HG02798 (cell line): Measurements from ENCODE around the gene RABGEF1.
"Not testable (repeated sequence)": the region's sequence is repeated elsewhere in the genome, so short reads cannot be mapped to it uniquely, and the experiment has no call there.

Experiments used
- ATAC-seq: cut with Tn5 transposase; IDR thresholded peaks from one replicate; pipeline ENCODE4 v1.9.1; 2021; ENCODE audit warnings: mild to moderate bottlenecking; ENCODE audit not compliant: unreplicated experiment, poor library complexity

RABGEF1 gene

DNA sequence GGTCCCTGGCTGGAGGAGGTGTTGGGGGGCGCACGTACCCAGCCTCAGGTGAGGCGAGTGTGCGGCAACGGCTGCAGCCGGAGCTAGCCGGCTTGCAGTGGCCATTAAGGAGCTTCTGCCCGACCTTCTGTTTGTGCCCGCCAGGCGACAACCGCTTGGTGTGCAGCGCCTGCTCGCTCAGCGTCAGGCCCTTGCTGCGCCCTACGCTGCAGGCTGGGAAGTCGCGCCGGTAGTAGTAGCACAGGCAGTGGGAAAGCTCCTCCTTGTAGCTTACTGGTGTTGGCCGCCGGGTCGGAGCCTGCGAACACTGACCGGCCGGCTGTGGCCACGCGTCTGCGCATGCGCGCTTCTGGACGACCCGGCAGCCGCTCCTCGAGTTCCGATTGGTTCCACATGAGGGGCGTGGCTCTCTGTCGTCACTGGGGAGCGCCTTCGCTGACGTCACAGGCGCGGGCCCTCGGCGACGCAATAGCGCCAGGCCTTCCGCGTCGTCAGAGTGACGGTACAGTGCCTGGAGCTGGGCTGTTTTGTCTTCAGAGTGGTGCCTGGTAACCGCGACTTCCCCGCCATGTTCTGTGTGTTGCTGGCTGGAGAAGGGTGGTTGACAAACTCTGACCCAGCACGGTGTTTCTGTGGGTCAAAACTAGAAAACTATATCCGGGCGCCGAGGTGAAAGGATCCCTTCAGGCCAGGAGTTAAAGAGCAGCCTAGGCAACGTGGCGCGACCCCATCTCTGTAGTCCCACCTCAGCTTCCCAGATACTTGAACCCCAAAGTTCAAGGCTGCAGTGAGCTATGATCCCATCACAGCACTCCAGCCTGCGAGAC, 104.2 kb downstream of the RABGEF1 start:
- ATAC-seq, result peak; percentile 98

DNA sequence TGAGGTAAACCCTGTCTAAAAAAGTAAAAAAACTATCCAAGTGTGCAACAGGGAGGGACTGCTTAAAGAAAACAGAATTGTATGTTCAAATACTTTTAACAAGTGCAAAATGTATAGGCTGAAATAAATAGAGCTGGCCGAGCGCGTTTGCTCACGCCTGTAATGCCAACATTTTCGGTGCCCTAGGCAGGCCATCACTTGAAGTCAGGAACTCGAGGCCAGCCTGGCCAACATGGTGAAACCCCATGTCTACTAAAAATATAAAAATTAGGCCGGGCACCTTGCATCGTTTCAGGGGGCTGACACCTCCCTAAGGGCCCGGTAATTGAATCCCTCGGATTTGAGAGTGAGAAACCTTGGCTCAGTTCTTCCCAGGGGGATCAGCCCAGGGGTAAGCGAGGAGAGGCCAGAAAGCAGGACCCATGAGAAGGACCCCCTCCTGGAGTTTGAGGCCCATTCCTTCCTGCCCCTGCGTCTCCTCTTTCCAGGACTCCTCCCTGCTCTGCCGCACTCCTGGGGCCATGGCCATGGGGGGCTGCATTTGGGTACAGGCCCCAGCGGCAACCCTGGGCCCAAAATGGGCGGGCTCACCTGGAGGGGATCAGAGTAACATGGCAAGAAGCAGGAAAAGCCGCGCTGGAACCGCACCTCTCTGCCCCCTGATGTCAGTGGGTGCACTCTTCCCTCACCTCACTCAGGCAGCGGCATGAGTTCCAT, 105.0 kb downstream of the RABGEF1 start:
- no peak for ATAC-seq

DNA sequence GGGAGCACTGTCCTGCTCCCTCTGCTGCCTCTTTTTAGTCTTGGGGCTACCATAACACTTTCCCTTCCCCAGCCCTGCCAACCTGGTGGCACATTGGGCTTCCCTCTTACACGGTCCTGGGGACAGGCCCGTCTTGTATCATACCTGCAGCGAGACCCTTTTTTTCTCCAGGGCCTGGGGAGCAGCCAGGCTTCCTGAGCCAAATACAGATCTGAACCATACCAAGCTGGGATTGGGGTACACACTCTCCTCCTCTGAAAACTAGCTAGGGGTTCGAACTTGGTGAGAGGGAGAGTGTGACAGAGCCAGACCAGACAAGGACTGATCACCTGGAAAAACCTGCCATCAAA, 105.5 kb downstream of the RABGEF1 start:
- ATAC-seq, result not testable (repeated sequence)

DNA sequence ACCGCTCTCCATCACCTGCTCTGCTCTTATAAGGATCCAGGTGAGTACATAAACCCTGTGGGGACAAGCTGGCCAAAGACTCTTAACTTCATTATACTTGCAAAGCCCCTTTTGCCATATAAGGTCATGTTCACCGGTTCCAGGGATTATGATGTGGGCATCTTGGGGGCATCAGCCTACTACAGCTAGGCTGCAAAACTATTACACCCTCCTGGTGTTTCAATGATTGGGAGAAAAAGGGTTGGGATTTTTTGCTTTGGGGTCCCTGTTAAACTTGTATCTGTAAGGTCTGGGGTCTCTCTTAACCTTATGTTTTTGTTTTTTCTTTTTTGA, 107.0 kb downstream of the RABGEF1 start:
- ATAC-seq, result not testable (repeated sequence)

DNA sequence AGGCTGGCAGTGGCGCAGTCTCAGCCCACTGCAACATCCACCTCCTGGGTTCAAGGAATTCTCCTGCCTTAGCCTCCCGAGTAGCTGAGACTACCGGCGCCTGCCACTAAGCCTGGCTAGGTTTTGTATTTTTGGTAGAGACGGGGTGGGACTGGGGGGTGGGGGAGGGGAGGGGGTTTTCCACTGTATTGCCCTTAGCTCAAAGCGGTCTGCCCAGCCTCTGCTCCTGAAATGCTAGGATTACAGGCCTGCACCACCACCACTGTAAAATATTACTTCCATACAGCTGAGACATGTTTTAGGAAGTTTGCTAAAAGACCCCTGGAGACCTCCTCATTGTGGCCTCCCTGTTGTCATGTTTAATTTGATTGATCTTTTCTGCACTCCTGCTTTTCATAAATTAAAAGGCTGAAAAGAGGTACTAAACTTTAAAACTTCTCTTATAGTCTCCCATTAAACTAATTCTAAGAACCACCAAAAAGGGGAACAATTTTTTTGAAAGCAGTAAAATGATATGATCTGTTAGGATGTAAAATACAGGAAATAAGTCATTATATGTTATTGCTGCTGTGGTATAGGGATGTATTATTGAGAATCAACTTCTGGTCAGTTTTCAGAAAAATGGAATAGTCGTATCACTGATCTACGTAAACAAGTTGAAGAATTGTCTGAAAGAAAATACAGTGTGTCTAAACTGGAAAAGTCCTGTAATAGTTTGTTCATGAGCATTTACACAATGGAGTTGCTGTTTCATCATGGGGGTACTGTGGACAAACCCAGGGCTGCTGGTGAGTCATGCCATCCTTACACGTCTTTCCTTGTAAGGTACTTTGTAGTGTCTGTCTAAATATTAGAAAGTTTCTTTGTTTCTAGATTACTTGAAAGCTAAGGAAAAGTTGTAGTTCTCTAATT, 107.6 kb downstream of the RABGEF1 start:
- ATAC-seq, result no peak

DNA sequence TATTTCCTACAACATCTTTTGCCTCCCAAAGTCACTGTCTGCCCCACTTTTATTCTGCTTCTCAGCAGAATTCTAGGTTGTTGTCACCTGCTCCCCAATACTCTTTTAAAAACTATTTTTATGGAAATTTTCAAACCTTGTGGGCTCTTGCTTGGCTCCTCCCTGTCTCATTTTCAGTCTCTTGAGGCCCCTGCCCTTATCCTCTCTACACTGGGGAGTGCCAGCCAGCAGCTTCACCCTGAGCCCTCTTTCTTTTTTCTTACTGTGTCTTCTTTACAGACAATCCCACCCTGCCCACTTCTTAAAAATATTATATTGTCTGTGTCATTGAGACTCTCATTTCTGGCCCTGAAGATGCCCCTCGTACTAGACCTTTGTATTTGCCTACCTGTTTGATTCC, 118.8 kb downstream of the RABGEF1 start:
- no peak for ATAC-seq

DNA sequence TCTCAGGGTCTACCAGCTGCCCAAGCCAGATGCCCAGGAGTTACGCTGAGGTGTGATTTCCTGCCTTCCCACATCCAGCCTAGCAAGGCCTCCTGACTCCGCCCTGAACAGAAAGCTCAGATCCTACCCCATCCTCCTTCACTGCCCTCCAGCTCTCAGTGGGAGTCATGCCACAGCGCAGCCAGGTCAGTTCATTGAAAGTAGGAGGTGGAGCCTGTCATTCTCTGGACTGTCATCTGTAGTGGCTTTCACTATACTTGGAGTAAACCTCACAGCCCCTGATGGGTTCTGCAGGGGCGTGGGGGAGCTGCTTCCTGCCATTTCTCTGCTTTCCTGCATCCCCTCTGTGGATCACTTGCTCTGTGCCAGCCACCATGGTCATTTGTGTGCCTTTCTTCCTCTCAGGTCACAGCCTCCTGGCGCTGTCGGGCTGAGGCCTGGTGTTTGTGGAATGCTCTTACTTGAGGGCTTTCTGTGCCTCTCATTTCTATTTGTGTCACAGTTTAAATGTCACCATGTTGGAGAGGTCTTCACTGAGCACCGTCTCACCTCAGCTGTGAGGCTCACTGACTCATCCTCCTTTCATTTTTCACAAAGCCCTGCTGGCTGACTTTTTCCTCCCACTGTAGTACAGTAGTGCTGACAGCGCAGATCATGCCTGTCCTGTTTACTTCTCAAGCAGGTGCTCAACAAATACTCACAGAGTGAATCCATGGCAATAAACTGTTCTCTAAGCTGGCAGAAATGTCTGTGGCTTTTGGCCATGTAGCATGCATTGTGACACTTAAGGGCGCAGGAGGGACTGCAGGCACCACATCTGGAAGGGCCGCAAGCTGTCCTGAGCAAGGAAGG, 119.5 kb downstream of the RABGEF1 start:
- ATAC-seq, result no peak

DNA sequence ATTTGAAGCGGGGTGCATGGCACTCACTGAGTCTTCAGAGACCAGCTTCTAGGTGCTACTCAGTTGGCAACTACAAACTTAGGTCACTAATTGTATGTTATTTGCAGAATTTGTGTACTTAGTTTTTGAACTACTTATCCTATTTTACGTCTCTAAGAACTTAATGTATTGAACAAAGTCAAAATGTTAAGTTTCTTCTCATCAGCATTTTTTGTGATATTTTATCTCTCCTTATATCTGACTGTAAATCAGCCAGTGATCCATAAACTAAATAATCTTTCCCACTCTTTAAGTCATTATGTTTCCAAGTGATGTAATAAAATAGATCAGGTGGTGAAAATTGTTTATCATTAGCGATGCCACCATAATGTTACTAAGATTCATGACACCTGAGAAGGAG, 120.2 kb downstream of the RABGEF1 start:
- ATAC-seq, result no peak
